Loucy (cell line): ENCODE results near the gene APOBEC3G.

Source experiments
- H2AFZ ChIP-seq: fragments of 200-600 bp; sonication (generic); 2 replicates; pipeline ENCODE4 v1.6.0; 2016; ENCODE audit warnings: antibody characterized with exemption, mild to moderate bottlenecking, low read length, moderate library complexity
- H3F3A ChIP-seq: fragments of 200-600 bp; 2 replicates; pipeline ENCODE4 v1.6.0; 2016; ENCODE audit warnings: antibody characterized with exemption, low read depth, mild to moderate bottlenecking
- H3K27me3 ChIP-seq: fragments of 200-600 bp; sonication (generic); 2 replicates; pipeline ENCODE4 v1.6.1; 2014; ENCODE audit warnings: low read length, mild to moderate bottlenecking; ENCODE audit not compliant: insufficient read depth, poor library complexity, severe bottlenecking
- H3K36me3 ChIP-seq: fragments of 200-600 bp; sonication (generic); 2 replicates; pipeline ENCODE4 v1.6.1; 2016; ENCODE audit warnings: low read length; ENCODE audit not compliant: insufficient read depth
- H3K4me1 ChIP-seq: fragments of 200-600 bp; sonication (generic); 2 replicates; pipeline ENCODE4 v1.5.1; 2014; ENCODE audit warnings: low read length, mild to moderate bottlenecking; ENCODE audit not compliant: insufficient read depth, poor library complexity, severe bottlenecking
- H3K4me2 ChIP-seq: fragments of 200-600 bp; sonication (generic); 2 replicates; pipeline ENCODE4 v1.6.0; 2014; ENCODE audit warnings: antibody characterized with exemption, low read length, low read depth, mild to moderate bottlenecking; ENCODE audit not compliant: poor library complexity, severe bottlenecking
- H3K4me3 ChIP-seq: fragments of 200-600 bp; sonication (generic); 2 replicates; pipeline ENCODE4 v1.5.1; 2014; ENCODE audit warnings: low read length, mild to moderate bottlenecking, mixed read lengths; ENCODE audit not compliant: poor library complexity, severe bottlenecking
- H3K79me2 ChIP-seq: fragments of 200-600 bp; sonication (generic); 2 replicates; pipeline ENCODE4 v1.6.1; 2014; ENCODE audit warnings: low read length; ENCODE audit not compliant: insufficient read depth
- H3K9ac ChIP-seq: fragments of 200-600 bp; sonication (generic); 2 replicates; pipeline ENCODE4 v1.6.0; 2014; ENCODE audit warnings: mild to moderate bottlenecking, low read depth, low read length, moderate library complexity; ENCODE audit not compliant: poor library complexity, severe bottlenecking
- H3K9me2 ChIP-seq: fragments of 200-600 bp; sonication (generic); replicated peaks from 2 replicates; pipeline ENCODE4 v1.6.1; 2016; ENCODE audit warnings: low read depth, low read length, mixed read lengths
- H3K9me3 ChIP-seq: fragments of 200-600 bp; sonication (generic); 2 replicates; pipeline ENCODE4 v1.6.1; 2014; ENCODE audit warnings: mild to moderate bottlenecking, antibody characterized with exemption, low read length, low read depth; ENCODE audit not compliant: insufficient read depth
- H4K20me1 ChIP-seq: fragments of 200-600 bp; sonication (generic); 2 replicates; pipeline ENCODE4 v1.6.0; 2014; ENCODE audit warnings: antibody characterized with exemption, low read length, mild to moderate bottlenecking; ENCODE audit not compliant: insufficient read depth, poor library complexity, severe bottlenecking
- EZH2phosphoT487 ChIP-seq: fragments of 200-600 bp; IDR thresholded peaks from 2 replicates; pipeline ENCODE4 v1.6.1; 2018; ENCODE audit warnings: antibody characterized with exemption, mild to moderate bottlenecking, moderate library complexity, borderline replicate concordance
- TF ChIP-seq, protein P1 (sequence below): fragments of 200-600 bp; sonication (generic); conservative IDR thresholded peaks from 2 replicates; pipeline ENCODE4 v1.5.1; 2014; ENCODE audit warnings: mild to moderate bottlenecking, antibody characterized with exemption, low read length

APOBEC3G gene

DNA sequence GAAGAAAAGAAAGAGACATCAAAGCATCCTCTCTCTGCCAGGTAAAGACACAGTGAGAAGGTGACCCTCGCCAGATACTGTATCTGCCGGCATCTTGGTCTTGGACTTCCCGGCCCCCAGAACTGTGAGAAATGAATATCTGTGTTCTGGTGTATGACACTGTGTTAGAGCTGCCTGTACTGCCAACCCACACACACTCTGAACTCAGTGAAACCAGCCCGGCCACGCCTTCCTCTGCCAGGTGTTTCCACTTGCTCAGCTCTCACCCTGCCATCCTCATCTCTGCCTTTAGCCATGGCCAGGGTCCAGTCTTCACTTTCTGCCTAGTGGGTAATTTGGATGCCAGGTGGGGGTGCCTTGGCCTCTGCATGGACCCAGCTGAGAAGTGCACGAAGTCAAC is 51.4 kb downstream of the APOBEC3G start:
- Histone ChIP-seq H4K20me1 (no peaks in the 10 kb centered on the region), H3K27me3 (no peaks in the 10 kb centered on the region), H3K4me2 (no peak overlapping the region), H3K9me2 (no peaks in the 10 kb centered on the region), H3K36me3 (no peaks in the 10 kb centered on the region), H3K79me2 (no peaks in the 10 kb centered on the region), H3K4me3 (no peak overlapping the region), H2AFZ (no peak overlapping the region), H3K9me3 (no peaks in the 10 kb centered on the region), H3K9ac (no peak overlapping the region), H3F3A (no peaks in the 10 kb centered on the region), H3K4me1 (no peaks in the 10 kb centered on the region)
- no peak for TF ChIP-seq EZH2phosphoT487
- TF ChIP-seq, protein P1, sequence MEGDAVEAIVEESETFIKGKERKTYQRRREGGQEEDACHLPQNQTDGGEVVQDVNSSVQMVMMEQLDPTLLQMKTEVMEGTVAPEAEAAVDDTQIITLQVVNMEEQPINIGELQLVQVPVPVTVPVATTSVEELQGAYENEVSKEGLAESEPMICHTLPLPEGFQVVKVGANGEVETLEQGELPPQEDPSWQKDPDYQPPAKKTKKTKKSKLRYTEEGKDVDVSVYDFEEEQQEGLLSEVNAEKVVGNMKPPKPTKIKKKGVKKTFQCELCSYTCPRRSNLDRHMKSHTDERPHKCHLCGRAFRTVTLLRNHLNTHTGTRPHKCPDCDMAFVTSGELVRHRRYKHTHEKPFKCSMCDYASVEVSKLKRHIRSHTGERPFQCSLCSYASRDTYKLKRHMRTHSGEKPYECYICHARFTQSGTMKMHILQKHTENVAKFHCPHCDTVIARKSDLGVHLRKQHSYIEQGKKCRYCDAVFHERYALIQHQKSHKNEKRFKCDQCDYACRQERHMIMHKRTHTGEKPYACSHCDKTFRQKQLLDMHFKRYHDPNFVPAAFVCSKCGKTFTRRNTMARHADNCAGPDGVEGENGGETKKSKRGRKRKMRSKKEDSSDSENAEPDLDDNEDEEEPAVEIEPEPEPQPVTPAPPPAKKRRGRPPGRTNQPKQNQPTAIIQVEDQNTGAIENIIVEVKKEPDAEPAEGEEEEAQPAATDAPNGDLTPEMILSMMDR = no peak

DNA sequence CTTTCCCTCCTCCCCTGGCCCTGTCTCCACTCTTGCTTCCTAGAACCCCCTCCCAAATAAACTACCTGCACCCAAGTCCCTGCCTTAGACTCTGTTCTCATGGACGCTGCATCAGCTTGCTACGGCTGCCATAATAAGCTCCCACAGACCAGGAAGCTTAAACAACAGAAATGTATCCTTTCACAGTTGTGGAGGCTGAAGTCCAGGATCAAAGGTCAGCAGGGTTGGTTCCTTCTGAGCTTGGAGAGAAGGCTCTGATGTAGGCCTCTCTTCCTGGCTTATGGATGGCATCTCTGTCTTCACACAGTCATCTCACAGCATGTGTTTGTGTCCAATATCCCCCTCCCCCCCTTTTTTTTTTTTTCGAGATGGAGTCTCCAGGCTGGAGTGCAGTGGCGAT is 52.0 kb downstream of the APOBEC3G start:
- Histone ChIP-seq H3K9me2 (no peaks in the 10 kb centered on the region), H3K4me1 (no peaks in the 10 kb centered on the region), H3K79me2 (no peaks in the 10 kb centered on the region), H3K4me2 (no peak overlapping the region), H2AFZ (no peak overlapping the region), H3K36me3 (no peaks in the 10 kb centered on the region), H3K27me3 (no peaks in the 10 kb centered on the region), H3K4me3 (no peak overlapping the region), H3K9me3 (no peaks in the 10 kb centered on the region), H4K20me1 (no peaks in the 10 kb centered on the region), H3F3A (no peaks in the 10 kb centered on the region), H3K9ac (no peak overlapping the region)
- TF ChIP-seq, protein P1 = no peak
- TF ChIP-seq EZH2phosphoT487 = no peak

DNA sequence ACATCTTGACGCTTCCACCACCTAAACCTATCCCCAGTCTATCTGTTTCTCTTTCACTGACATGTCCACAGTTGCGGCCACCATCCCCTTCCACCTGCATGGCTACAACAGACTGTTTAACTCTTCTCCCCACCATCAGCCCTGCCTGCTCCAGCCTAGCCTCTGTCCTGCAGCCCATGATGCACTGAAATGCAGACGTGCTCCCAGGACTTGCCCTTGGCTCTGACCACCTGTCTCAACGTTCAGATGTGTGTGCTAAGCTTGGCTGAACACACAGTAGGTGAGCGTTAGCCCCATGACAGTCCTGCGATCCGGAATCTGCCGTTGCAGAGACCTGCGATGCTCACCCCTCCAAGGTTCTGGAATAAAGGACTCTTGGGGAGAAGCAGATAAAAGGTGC is 52.7 kb downstream of the APOBEC3G start:
- no peak overlapping the region for H3K4me2 ChIP-seq
- no peak overlapping the region for H3K9ac ChIP-seq
- H3K4me3 ChIP-seq = no peak overlapping the region
- H3F3A ChIP-seq = no peaks in the 10 kb centered on the region
- TF ChIP-seq, protein P1 = no peak
- no peak for TF ChIP-seq EZH2phosphoT487
- no peaks in the 10 kb centered on the region for H3K4me1 ChIP-seq
- H2AFZ ChIP-seq = no peak overlapping the region
- no peaks in the 10 kb centered on the region for H4K20me1 ChIP-seq
- H3K27me3 ChIP-seq = no peaks in the 10 kb centered on the region
- H3K79me2 ChIP-seq = no peaks in the 10 kb centered on the region
- H3K36me3 ChIP-seq = no peaks in the 10 kb centered on the region
- H3K9me3 ChIP-seq = no peaks in the 10 kb centered on the region
- no peaks in the 10 kb centered on the region for H3K9me2 ChIP-seq
